HuH-7 (cell line): ENCODE results near the gene WDR20.
"Not testable (repeated sequence)": the region's sequence is repeated elsewhere in the genome, so short reads cannot be mapped to it uniquely, and the experiment has no call there.

ENCODE experiments used
- DNase-seq: peaks from one replicate; pipeline ENCODE4 v3.0.0; 2011; ENCODE audit warnings: low spot score

WDR20 gene

GRCh38 chr14:102139286-102140026 is at the start of gene WDR20:
Gene WDR20 (plus strand): TSS chr14:102139897. CDS start chr14:102139924, 27 bp downstream.
- DNase-seq = peak; percentile 96

- DNase-seq = no peak
These were observed 49.0 kb upstream of the WDR20 start for GRCh38 chr14:102090713-102091112.

- no peak for DNase-seq
These were observed 46.9 kb upstream of the WDR20 start for GRCh38 chr14:102092806-102093205.

GRCh38 chr14:102094101-102094500 is 45.6 kb upstream of the WDR20 start:
- DNase-seq = no peak

- no peak for DNase-seq
These were observed 44.3 kb upstream of the WDR20 start for GRCh38 chr14:102095231-102095870.

- no peak for DNase-seq
These were observed 43.7 kb upstream of the WDR20 start for GRCh38 chr14:102095871-102096568.

- DNase-seq = peak; percentile 66
These were observed 43.0 kb upstream of the WDR20 start for GRCh38 chr14:102096569-102097188.

GRCh38 chr14:102097441-102098135 is 42.1 kb upstream of the WDR20 start:
- DNase-seq = no peak

- no peak for DNase-seq
These were observed 36.5 kb upstream of the WDR20 start for GRCh38 chr14:102103062-102103695.

GRCh38 chr14:102105369-102105768 is 34.3 kb upstream of the WDR20 start:
- DNase-seq = no peak

GRCh38 chr14:102109332-102109731 is 30.4 kb upstream of the WDR20 start:
- not testable (repeated sequence) for DNase-seq

GRCh38 chr14:102111101-102111500 is 28.6 kb upstream of the WDR20 start:
- no peak for DNase-seq

- no peak for DNase-seq
These were observed 23.1 kb upstream of the WDR20 start for GRCh38 chr14:102116361-102117180.

- DNase-seq = no peak
These were observed 21.8 kb upstream of the WDR20 start for GRCh38 chr14:102117852-102118251.

GRCh38 chr14:102120888-102121287 is 18.8 kb upstream of the WDR20 start:
- no peak for DNase-seq

- no peak for DNase-seq
These were observed 18.1 kb upstream of the WDR20 start for GRCh38 chr14:102121567-102121966.

GRCh38 chr14:102124419-102124818 is 15.3 kb upstream of the WDR20 start:
- DNase-seq = no peak

- no peak for DNase-seq
These were observed 14.2 kb upstream of the WDR20 start for GRCh38 chr14:102125546-102125945.

- no peak for DNase-seq
These were observed 12.8 kb upstream of the WDR20 start for GRCh38 chr14:102126807-102127455.

GRCh38 chr14:102131741-102132140 is 8.0 kb upstream of the WDR20 start:
- DNase-seq = no peak
